HL-60 (cell line): ENCODE data around the gene TPM3.

Source experiments
- CTCF ChIP-seq: IDR thresholded peaks from one replicate; pipeline ENCODE4 v1.5.1; 2011; ENCODE audit warnings: low read length, control low read depth, inconsistent platforms; ENCODE audit not compliant: insufficient read depth
- GABPA ChIP-seq: IDR thresholded peaks from 2 replicates; pipeline ENCODE4 v1.6.1; 2012; ENCODE audit warnings: low read depth
- POLR2AphosphoS5 ChIP-seq: IDR thresholded peaks from 2 replicates; pipeline ENCODE4 v1.6.1; 2012; ENCODE audit warnings: low read depth
- SPI1 ChIP-seq: IDR thresholded peaks from 2 replicates; pipeline ENCODE4 v1.6.1; 2012; ENCODE audit warnings: low read depth, mild to moderate bottlenecking, borderline replicate concordance

DNA sequence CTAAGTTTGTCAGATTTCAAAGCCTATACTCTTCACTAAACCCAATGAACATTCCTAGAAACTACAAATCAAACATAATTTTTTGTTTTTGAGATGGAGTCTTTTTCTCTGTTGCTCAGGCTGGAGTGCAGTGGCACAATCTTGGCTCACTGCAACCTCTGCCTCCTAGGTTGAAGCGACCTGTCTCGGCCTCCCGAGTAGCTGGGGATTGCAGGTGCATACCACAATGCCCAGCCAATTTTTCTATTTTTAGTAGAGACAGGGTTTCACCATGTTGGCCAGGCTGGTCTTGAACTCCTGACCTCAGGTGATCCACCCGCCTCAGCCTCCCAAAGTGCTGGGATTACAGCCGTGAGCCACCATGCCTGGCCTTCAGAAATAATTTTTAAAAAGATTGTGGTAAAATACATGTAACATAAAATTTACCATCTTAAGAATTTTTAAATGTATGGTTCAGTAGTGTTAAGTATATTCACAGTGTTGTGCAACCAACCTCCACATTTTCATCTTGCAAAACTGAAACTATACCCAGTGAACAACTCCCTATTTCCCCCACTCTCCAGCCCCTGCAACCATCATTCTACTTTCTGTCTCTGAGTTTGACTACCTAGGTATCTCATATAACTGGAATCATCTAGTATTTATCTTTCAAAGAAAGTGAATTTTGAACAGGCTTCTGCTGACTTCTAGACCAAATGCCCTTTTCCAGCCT is 16.9 kb upstream of the TPM3 start:
- no peak for TF ChIP-seq CTCF
- TF ChIP-seq POLR2AphosphoS5 = no peak
- no peak for TF ChIP-seq GABPA
- TF ChIP-seq SPI1 = no peak
